GM21390 (cell line): ENCODE data around the gene VWDE.

Experiments
- ATAC-seq: cut with Tn5 transposase; IDR thresholded peaks from one replicate; pipeline ENCODE4 v1.9.1; 2021; ENCODE audit not compliant: unreplicated experiment

VWDE gene

DNA sequence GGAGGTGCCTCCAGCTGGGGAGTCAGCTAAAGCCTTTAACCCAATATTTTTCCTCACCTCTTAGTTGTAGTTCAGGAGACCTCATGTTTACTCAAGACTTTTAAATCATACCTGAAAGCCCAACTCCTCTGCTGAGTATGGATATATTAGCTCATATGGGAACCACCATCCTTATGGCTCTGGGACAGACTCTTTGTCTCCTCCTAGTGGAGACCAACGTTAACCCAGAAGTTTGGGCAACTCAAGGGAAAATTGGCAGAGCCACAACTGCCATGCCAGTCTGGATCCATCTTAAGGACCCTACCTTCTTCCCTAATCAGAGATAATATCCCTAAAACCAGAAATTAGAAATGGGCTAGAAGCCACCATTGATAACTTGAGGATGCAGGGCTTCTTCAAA lies 111.8 kb downstream of the VWDE start:
- peak; percentile 46 for ATAC-seq

- no peak for ATAC-seq
Observed at GRCh38 chr7:12290761-12291160, 112.9 kb downstream of the VWDE start.

GRCh38 chr7:12289996-12290395 lies 113.7 kb downstream of the VWDE start:
- ATAC-seq: no peak

DNA sequence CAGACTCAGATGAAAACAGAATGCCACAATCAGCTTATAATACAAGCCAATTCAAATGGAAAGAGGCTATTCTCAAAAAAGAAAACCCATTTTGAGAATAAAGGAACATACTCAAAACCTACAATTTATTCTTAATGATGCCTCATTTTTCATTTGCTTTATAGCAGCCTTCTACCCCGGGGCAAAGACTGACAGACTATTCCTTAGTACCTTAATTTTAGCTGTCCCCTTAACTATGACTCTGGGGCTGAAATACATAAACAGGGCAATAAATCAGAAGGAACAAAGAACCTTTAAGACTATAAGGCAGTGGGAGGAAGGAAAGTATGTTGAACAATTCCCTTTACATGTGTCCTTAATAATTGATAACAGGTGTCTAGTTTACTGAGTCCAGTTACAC lies 115.8 kb downstream of the VWDE start:
- no peak for ATAC-seq

GRCh38 chr7:12281038-12281437 lies 122.6 kb downstream of the VWDE start:
- no peak for ATAC-seq
